CD4-positive, alpha-beta T cell treated with Interleukin-10 for 1 hour (primary cell): Measurements from ENCODE around the gene ACTC1.

Experiments
- DNase-seq: peaks from one replicate; pipeline ENCODE4 v3.0.0-alpha.2; 2020

The ACTC1 gene

GRCh38 chr15:34799149-34800101 is 4.1 kb upstream of the ACTC1 start:
- no peak for DNase-seq

GRCh38 chr15:34796847-34797435 is 1.6 kb upstream of the ACTC1 start:
- DNase-seq: no peak

- no peak for DNase-seq
These were observed 651 bp downstream of the ACTC1 start for GRCh38 chr15:34794590-34795206.

GRCh38 chr15:34793901-34794300 is 1.4 kb downstream of the ACTC1 start:
- no peak for DNase-seq

GRCh38 chr15:34793071-34793470 is 2.3 kb downstream of the ACTC1 start:
- DNase-seq: no peak

GRCh38 chr15:34791701-34792100 is 3.6 kb downstream of the ACTC1 start:
- no peak for DNase-seq

GRCh38 chr15:34790121-34790520 is 5.2 kb downstream of the ACTC1 start:
- DNase-seq: no peak

GRCh38 chr15:34789326-34789725 is 6.0 kb downstream of the ACTC1 start:
- no peak for DNase-seq

- no peak for DNase-seq
These were observed 9.1 kb downstream of the ACTC1 start for GRCh38 chr15:34786206-34786605.

GRCh38 chr15:34783991-34784390 is 11.4 kb downstream of the ACTC1 start:
- no peak for DNase-seq

- no peak for DNase-seq
These were observed 11.9 kb downstream of the ACTC1 start for GRCh38 chr15:34783431-34783830.

- no peak for DNase-seq
These were observed 12.4 kb downstream of the ACTC1 start for GRCh38 chr15:34782901-34783300.

- DNase-seq: no peak
These were observed 14.6 kb downstream of the ACTC1 start for GRCh38 chr15:34780725-34781124.

GRCh38 chr15:34776606-34777105 is 18.7 kb downstream of the ACTC1 start:
- DNase-seq: no peak

GRCh38 chr15:34773917-34774316 is 21.4 kb downstream of the ACTC1 start:
- no peak for DNase-seq

GRCh38 chr15:34773013-34773412 is 22.3 kb downstream of the ACTC1 start:
- DNase-seq: no peak

- DNase-seq: no peak
These were observed 23.0 kb downstream of the ACTC1 start for GRCh38 chr15:34772312-34772711.

GRCh38 chr15:34769711-34770110 is 25.6 kb downstream of the ACTC1 start:
- no peak for DNase-seq

GRCh38 chr15:34768530-34768929 is 26.8 kb downstream of the ACTC1 start:
- DNase-seq: no peak

- DNase-seq: no peak
These were observed 29.6 kb downstream of the ACTC1 start for GRCh38 chr15:34765741-34766140.

GRCh38 chr15:34760909-34761308 is 34.4 kb downstream of the ACTC1 start:
- DNase-seq: no peak

GRCh38 chr15:34759992-34760391 is 35.4 kb downstream of the ACTC1 start:
- DNase-seq: no peak

- no peak for DNase-seq
These were observed 36.0 kb downstream of the ACTC1 start for GRCh38 chr15:34759347-34759746.

GRCh38 chr15:34757262-34757661 is 38.1 kb downstream of the ACTC1 start:
- DNase-seq: no peak
